Femur (tissue), 1 donor: Measurements from ENCODE around the gene ZBTB7C.

Experiments
- DNase-seq: peaks from one replicate; pipeline ENCODE4 v3.0.0-alpha.2; 2017

Gene ZBTB7C

GRCh38 chr18:48250362-48250907 is 158.7 kb downstream of the ZBTB7C start:
- no peak for DNase-seq

- DNase-seq = no peak
These were observed 159.3 kb downstream of the ZBTB7C start for GRCh38 chr18:48249854-48250253.

DNA sequence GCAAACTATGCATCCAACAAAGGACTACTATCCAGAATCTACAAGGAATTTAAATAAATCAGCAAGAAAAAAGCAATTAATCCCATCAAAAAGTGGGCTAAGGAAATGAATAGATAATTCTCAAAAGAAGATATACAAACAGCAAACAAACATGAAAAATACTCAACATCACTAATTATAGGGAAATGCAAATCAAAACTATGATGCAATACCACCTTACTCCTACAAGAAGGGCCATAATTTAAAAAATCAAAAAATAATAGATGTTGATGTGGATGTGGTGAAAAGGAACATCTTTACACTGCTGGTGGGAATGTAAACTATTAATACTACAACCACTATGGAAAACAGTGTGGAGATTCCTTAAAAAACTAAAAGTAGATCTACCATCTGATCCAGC is 164.7 kb downstream of the ZBTB7C start:
- DNase-seq = no peak

GRCh38 chr18:48238636-48239035 is 170.5 kb downstream of the ZBTB7C start:
- no peak for DNase-seq

DNA sequence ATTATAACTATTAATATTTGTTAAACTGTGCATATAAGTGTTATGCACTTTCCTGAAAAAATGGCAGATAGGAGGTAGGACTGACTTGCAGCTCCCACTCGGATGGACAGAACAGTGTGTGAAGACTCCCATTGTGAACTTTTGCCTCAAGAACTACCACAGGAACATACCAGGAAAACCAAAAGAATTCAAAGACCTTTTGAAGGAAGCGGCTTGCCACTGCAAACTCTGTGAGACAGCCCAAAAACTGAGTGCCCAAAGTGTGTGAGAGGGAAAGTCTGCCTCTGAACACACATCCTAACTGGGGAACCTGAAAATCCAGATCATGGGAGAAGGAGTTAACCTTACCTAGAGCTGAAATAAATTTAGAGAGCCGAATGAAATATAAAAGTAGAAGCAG is 171.0 kb downstream of the ZBTB7C start:
- DNase-seq = no peak

GRCh38 chr18:48236822-48237221 is 172.4 kb downstream of the ZBTB7C start:
- no peak for DNase-seq

GRCh38 chr18:48230467-48231113 is 178.6 kb downstream of the ZBTB7C start:
- peak; percentile 65 for DNase-seq

DNA sequence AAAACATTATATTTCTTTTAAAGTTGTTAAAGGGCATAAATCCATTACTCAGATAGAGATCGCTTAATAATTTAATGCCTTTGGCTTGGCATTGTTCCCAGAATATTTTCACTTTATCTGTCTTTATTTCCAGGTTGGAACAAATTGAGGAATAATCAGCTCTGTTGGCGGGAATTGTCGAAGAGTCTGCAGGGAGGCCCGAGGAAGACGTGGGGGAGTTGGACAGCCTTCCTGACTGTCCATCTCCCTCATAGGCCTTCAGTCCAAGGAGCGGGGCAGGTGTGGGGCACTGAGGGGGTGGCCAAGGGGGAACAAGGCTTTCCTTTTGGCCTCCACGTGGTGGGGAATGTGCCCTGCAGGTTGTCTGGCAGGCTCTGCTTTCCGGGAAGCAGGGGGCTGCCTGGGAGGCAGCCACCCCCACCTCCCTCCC is 179.6 kb downstream of the ZBTB7C start:
- DNase-seq = no peak

GRCh38 chr18:48228841-48229240 is 180.3 kb downstream of the ZBTB7C start:
- DNase-seq = no peak

DNA sequence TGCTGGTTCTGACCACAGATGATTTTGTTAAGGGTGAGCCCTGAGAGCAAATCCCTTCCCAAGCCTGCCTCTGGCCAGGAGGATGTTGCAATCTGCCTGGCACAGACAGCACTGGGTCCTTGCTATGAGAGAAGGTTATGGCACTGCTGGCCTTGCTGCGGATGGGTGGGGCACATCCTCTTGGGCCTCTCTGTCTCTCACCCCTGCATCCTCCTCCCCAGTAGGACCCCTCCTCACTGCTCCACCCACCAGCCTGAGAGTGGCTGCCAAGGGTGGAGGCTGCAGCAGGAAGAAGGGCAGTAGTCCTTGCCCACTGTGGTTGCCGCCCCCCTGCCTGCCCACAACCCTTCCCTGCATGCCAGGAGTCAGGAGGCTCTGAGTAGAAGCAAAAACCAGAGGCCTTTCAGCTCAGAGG is 180.9 kb downstream of the ZBTB7C start:
- DNase-seq = peak; percentile 63

GRCh38 chr18:48227206-48227605 is 182.0 kb downstream of the ZBTB7C start:
- no peak for DNase-seq

- DNase-seq = no peak
These were observed 182.8 kb downstream of the ZBTB7C start for GRCh38 chr18:48226401-48226800.

GRCh38 chr18:48222118-48222517 is 187.1 kb downstream of the ZBTB7C start:
- DNase-seq = peak; percentile 76

- DNase-seq = no peak
These were observed 189.2 kb downstream of the ZBTB7C start for GRCh38 chr18:48219810-48220499.

DNA sequence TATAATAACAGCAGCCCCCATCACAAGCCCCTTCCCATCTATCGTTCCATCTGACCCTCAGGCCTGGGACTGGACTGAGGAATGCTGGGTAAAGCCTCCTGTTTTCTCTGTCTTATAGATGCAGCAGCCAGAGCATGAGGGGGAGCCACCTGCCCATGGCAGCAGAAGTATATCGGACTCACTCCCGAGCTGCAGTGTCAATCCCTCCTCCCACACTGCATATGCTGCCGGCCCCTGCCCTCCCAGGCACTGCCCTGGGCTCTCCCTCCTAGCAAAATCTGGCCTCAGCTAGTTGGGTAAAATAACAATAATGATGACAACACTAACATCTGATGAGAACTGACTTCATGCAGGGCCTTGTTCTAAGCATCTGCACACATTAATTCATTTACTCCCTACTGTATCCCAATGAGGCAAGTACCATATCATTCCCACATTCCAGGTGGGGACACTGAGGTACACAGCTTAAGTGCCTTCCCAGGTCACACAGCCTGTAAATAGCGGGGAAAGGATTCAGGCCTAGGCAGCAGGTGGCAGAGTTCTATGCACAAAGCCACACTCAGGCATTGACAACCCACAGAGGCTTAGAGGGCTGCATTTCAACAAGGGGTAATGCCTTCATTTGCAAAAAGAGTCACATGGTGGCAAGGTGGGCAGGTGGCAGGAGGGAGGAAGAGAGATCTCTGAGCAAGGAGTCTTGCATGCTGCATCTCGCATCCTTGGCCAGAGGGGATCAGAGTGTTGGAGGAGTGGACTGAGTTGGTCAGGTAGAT is 190.0 kb downstream of the ZBTB7C start:
- DNase-seq = no peak

GRCh38 chr18:48218285-48219022 is 190.7 kb downstream of the ZBTB7C start:
- no peak for DNase-seq

- DNase-seq = no peak
These were observed 191.6 kb downstream of the ZBTB7C start for GRCh38 chr18:48217258-48218250.

- no peak for DNase-seq
These were observed 192.4 kb downstream of the ZBTB7C start for GRCh38 chr18:48216639-48217257.

DNA sequence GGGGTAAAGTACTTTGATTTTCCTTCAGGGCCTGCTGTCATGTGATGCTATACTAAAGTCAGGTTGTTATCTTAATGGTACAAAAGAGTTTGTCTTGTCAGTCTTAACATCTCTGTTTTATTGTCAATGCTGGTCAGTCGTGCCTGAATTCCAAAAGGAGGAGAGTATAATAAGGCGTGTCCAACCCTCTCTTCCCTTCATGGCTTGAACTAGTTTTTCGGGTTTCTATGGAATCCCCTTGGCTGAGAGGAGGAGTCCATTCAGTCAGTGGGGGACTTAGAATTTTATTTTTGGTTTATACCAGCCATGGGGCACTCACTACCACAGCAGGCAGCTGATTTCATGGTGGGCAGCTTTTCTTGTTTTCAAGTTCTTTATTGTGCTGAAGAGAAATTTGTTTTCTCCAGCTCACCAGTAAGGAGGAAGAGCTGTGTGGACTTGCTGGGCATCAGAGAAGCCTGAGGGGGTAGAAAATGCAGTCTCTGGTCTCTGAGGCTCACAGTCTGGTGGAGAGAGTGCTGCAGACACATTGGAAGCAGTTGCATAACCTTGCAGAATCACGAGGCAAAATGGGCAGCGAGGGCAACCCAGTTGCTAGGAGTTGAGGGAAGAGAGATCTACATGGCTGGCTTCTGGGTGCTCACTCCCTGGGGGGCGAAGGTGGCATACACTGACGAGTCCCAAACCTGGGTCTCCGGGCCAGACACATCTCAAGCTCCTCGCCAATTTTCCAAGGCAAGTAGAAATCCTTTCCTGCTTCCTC is 193.1 kb downstream of the ZBTB7C start:
- DNase-seq = no peak

- no peak for DNase-seq
These were observed 195.4 kb downstream of the ZBTB7C start for GRCh38 chr18:48213791-48214190.
